NT2/D1 (cell line): ENCODE measurements around the gene PRSS2.

ENCODE experiments used
- DNase-seq: peaks from one replicate; pipeline ENCODE4 v3.0.0-alpha.2; 2011; ENCODE audit warnings: low read depth, low spot score
- H3K27me3 ChIP-seq: 2 replicates; pipeline ENCODE4 v1.6.0; 2011; ENCODE audit warnings: mild to moderate bottlenecking; ENCODE audit not compliant: insufficient read length, insufficient read depth
- H3K36me3 ChIP-seq: 2 replicates; pipeline ENCODE4 v1.6.1; 2011; ENCODE audit warnings: mild to moderate bottlenecking, low read length, mixed read lengths; ENCODE audit not compliant: insufficient read depth, insufficient read length
- H3K4me1 ChIP-seq: 2 replicates; pipeline ENCODE4 v1.5.1; 2011; ENCODE audit not compliant: insufficient read depth, insufficient read length
- H3K4me3 ChIP-seq: 2 replicates; pipeline ENCODE4 v1.5.1; 2011; ENCODE audit warnings: low read depth; ENCODE audit not compliant: insufficient read length
- H3K9ac ChIP-seq: 2 replicates; pipeline ENCODE4 v1.6.0; 2011; ENCODE audit warnings: low read depth; ENCODE audit not compliant: insufficient read length
- H3K9me3 ChIP-seq: 2 replicates; pipeline ENCODE4 v1.5.1; 2011; ENCODE audit warnings: mild to moderate bottlenecking, low read length; ENCODE audit not compliant: insufficient read depth
- SUZ12 ChIP-seq: IDR thresholded peaks from 2 replicates; pipeline ENCODE4 v1.6.1; 2011; ENCODE audit not compliant: insufficient read length, insufficient read depth; ENCODE audit errors: extremely low read depth
- YY1 ChIP-seq: IDR thresholded peaks from 2 replicates; pipeline ENCODE4 v1.6.1; 2011; ENCODE audit not compliant: insufficient read length, insufficient read depth
- ZNF274 ChIP-seq: IDR thresholded peaks from 2 replicates; pipeline ENCODE4 v1.6.1; 2011; ENCODE audit warnings: mild to moderate bottlenecking, low read depth, low read length

PRSS2 gene

GRCh38 chr7:142808461-142808801 is 37.7 kb downstream of the PRSS2 start:
- TF ChIP-seq ZNF274 (no peak), SUZ12 (no peak), YY1 (no peak)
- Histone ChIP-seq H3K4me1 (no peaks in the 10 kb centered on the region), H3K4me3 (no peak overlapping the region), H3K9ac (no peak overlapping the region), H3K36me3 (no peaks in the 10 kb centered on the region), H3K9me3 (no peaks in the 10 kb centered on the region), H3K27me3 (peaks cover 5% of the 10 kb centered on the region)
- no peak for DNase-seq

DNA sequence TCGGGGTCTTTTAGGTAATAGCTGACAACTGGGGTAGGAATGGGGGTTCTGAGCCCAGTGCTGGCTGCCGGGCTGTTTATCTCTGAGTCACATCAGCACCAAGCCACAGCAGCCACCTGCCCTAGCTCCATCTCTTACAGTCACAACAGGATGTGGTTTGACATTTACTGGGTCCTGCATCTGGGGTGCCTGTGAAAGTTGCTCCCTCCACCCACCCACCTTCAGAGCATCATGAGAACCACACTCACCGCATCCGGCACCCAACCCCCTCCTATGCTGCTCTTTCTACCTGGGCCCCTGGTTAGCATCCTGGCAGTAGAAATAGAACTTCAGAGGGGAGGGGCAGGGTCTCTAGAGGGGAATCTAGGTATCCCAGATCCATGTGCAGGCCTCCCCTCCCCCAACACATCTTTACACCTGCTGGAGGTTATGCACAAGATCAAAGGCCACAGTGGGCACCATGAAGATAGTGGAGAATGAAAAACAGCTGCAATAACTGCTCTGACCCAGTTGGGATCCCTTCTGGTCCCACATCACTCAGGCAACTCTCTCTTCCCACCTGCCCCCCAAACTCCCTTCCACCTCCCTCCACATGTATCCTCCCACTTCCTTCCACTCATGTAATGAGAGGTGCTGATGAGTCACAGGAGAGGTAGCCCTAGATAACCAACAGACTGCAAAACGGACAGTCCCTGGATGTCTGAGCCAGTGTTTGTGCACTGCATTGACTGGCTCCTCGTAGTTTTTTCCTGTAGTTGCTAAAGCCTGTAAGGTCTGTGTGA is 38.2 kb downstream of the PRSS2 start:
- Histone ChIP-seq H3K4me3 (no peak overlapping the region), H3K36me3 (no peaks in the 10 kb centered on the region), H3K4me1 (no peaks in the 10 kb centered on the region), H3K9ac (no peak overlapping the region), H3K9me3 (no peaks in the 10 kb centered on the region), H3K27me3 (peaks cover 5% of the 10 kb centered on the region)
- TF ChIP-seq ZNF274 = no peak
- TF ChIP-seq SUZ12 = no peak
- no peak for TF ChIP-seq YY1
- no peak for DNase-seq

DNA sequence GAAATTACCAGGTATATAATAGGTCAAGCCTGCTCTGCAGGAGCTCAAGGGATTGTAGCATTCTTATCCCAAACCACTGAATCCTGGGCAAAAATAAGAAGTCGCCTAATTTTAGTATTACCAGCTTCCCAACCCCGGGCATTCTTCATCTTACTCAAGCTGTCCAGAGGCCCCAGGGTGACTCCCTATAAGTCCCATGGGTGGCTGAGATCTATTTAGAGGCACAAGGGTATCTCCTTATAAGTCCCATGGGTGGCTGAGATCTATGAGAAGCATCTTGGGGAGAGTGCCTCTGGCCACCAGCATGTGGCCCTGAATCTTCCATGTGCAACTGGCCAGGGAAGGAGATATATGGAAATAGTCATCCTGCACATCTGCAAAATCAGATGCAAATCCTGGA is 38.9 kb downstream of the PRSS2 start:
- Histone ChIP-seq H3K4me1 (no peaks in the 10 kb centered on the region), H3K4me3 (no peak overlapping the region), H3K9ac (no peak overlapping the region), H3K36me3 (no peaks in the 10 kb centered on the region), H3K9me3 (no peaks in the 10 kb centered on the region), H3K27me3 (peaks cover 5% of the 10 kb centered on the region)
- TF ChIP-seq YY1 = no peak
- TF ChIP-seq SUZ12 = no peak
- no peak for TF ChIP-seq ZNF274
- DNase-seq = no peak

- DNase-seq = no peak
- no peaks in the 10 kb centered on the region for H3K4me1 ChIP-seq
- peaks cover 5% of the 10 kb centered on the region for H3K27me3 ChIP-seq
- no peaks in the 10 kb centered on the region for H3K36me3 ChIP-seq
- no peak overlapping the region for H3K4me3 ChIP-seq
- no peaks in the 10 kb centered on the region for H3K9me3 ChIP-seq
- no peak overlapping the region for H3K9ac ChIP-seq
- no peak for TF ChIP-seq YY1
- TF ChIP-seq ZNF274 = no peak
- no peak for TF ChIP-seq SUZ12
Observed at GRCh38 chr7:142811154-142811737, 40.5 kb downstream of the PRSS2 start.

- Histone ChIP-seq H3K9me3 (no peaks in the 10 kb centered on the region), H3K9ac (no peak overlapping the region), H3K36me3 (no peaks in the 10 kb centered on the region), H3K4me1 (no peaks in the 10 kb centered on the region), H3K27me3 (peaks cover 5% of the 10 kb centered on the region), H3K4me3 (no peak overlapping the region)
- no peak for DNase-seq
- TF ChIP-seq SUZ12 = no peak
- no peak for TF ChIP-seq YY1
- no peak for TF ChIP-seq ZNF274
Observed at GRCh38 chr7:142812437-142813215, 41.9 kb downstream of the PRSS2 start.

- no peak overlapping the region for H3K9ac ChIP-seq
- TF ChIP-seq SUZ12 (no peak), YY1 (no peak), ZNF274 (no peak)
- H3K9me3 ChIP-seq = no peaks in the 10 kb centered on the region
- H3K36me3 ChIP-seq = no peaks in the 10 kb centered on the region
- no peak overlapping the region for H3K4me3 ChIP-seq
- peak; percentile 87 for DNase-seq
- H3K27me3 ChIP-seq = peaks cover 5% of the 10 kb centered on the region
- no peaks in the 10 kb centered on the region for H3K4me1 ChIP-seq
Observed at GRCh38 chr7:142813226-142813625, 42.5 kb downstream of the PRSS2 start.

DNA sequence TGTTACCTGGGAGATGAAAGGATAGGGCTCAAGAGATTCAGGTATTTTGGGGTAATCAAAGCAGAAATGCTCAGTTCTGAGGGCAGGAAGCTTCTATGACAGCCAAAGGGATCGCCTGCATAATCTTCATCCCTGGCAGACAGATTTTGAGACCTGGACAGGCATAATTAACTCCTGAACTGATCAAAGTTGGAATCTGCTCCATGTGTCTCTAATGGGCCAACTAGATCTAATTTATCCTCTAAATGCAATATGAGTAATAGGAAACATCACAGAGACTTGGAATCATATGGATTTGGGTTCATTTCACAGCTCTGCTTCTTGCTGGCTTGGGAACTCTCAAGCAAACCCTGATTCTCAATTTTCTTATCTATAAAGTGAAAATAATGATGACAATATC is 42.9 kb downstream of the PRSS2 start:
- Histone ChIP-seq H3K27me3 (peaks cover 5% of the 10 kb centered on the region), H3K36me3 (no peaks in the 10 kb centered on the region), H3K4me3 (no peak overlapping the region), H3K4me1 (no peaks in the 10 kb centered on the region), H3K9ac (no peak overlapping the region), H3K9me3 (no peaks in the 10 kb centered on the region)
- TF ChIP-seq SUZ12 (no peak), ZNF274 (no peak), YY1 (no peak)
- DNase-seq = no peak
